Retinal pigment epithelial cell (primary cell): ENCODE data around the gene BACH2.
"Not testable (repeated sequence)": the region's sequence is repeated elsewhere in the genome, so short reads cannot be mapped to it uniquely, and the experiment has no call there.

ENCODE experiments used
- DNase-seq: peaks from one replicate; pipeline ENCODE4 v3.0.0-alpha.2; 2010; ENCODE audit warnings: low read depth
- H3K4me3 ChIP-seq: 2 replicates; pipeline ENCODE4 v1.5.1; 2011; ENCODE audit warnings: mild to moderate bottlenecking, low read length, control low read depth, moderate library complexity
- CTCF ChIP-seq: conservative IDR thresholded peaks from 2 replicates; pipeline ENCODE4 v1.5.1; 2011; ENCODE audit warnings: low read depth, low read length, control low read depth, inconsistent platforms

The BACH2 gene

GRCh38 chr6:90068264-90068663 is 228.4 kb downstream of the BACH2 start:
- TF ChIP-seq CTCF, result no peak
- DNase-seq, result no peak
- H3K4me3 ChIP-seq, result no peak overlapping the region

- no peak overlapping the region for H3K4me3 ChIP-seq
- no peak for DNase-seq
- no peak for TF ChIP-seq CTCF
Measured at GRCh38 chr6:90066697-90067096, 229.9 kb downstream of the BACH2 start.

- TF ChIP-seq CTCF, result no peak
- DNase-seq, result no peak
- no peak overlapping the region for H3K4me3 ChIP-seq
Measured at GRCh38 chr6:90065173-90065572, 231.5 kb downstream of the BACH2 start.

- no peak overlapping the region for H3K4me3 ChIP-seq
- TF ChIP-seq CTCF, result no peak
- DNase-seq, result no peak
Measured at GRCh38 chr6:90062667-90063066, 234.0 kb downstream of the BACH2 start.

GRCh38 chr6:90062051-90062450 is 234.6 kb downstream of the BACH2 start:
- no peak for DNase-seq
- H3K4me3 ChIP-seq, result no peak overlapping the region
- no peak for TF ChIP-seq CTCF

- not testable (repeated sequence) for H3K4me3 ChIP-seq, DNase-seq
Measured at GRCh38 chr6:90059178-90059577, 237.5 kb downstream of the BACH2 start.

GRCh38 chr6:90055924-90056323 is 240.7 kb downstream of the BACH2 start:
- not testable (repeated sequence) for DNase-seq, H3K4me3 ChIP-seq

- not testable (repeated sequence) for H3K4me3 ChIP-seq, DNase-seq
Measured at GRCh38 chr6:90054193-90054592, 242.4 kb downstream of the BACH2 start.

- no peak for DNase-seq
- no peak overlapping the region for H3K4me3 ChIP-seq
- TF ChIP-seq CTCF, result no peak
Measured at GRCh38 chr6:90053614-90054013, 243.0 kb downstream of the BACH2 start.
